IMR-90 (cell line): ENCODE data around the gene TBC1D22A.

Experiments
- CHD1 ChIP-seq: IDR thresholded peaks from 2 replicates; pipeline ENCODE4 v1.6.1; 2012; ENCODE audit warnings: low read depth, low read length, improper control_type of control experiment
- CTCF ChIP-seq: conservative IDR thresholded peaks from 2 replicates; pipeline ENCODE4 v1.5.1; 2012; ENCODE audit warnings: mild to moderate bottlenecking, low read depth, low read length, improper control_type of control experiment
- MAZ ChIP-seq: IDR thresholded peaks from 2 replicates; pipeline ENCODE4 v1.6.1; 2012; ENCODE audit warnings: low read depth, mild to moderate bottlenecking, low read length, improper control_type of control experiment, moderate library complexity, borderline replicate concordance
- MXI1 ChIP-seq: IDR thresholded peaks from 2 replicates; pipeline ENCODE4 v1.6.1; 2012; ENCODE audit warnings: low read depth, mild to moderate bottlenecking, low read length, moderate library complexity, borderline replicate concordance
- NFE2L2 ChIP-seq: fragments of 150-350 bp; IDR thresholded peaks from 2 replicates; pipeline ENCODE4 v1.6.1; 2016; ENCODE audit warnings: low read depth, mild to moderate bottlenecking, low read length
- POLR2A ChIP-seq: IDR thresholded peaks from 2 replicates; pipeline ENCODE4 v1.6.1; 2012; ENCODE audit warnings: mild to moderate bottlenecking, low read depth, low read length
- RFX5 ChIP-seq: IDR thresholded peaks from 2 replicates; pipeline ENCODE4 v1.8.0; 2012; ENCODE audit warnings: low read depth, mild to moderate bottlenecking, low read length, moderate library complexity

GRCh38 chr22:47167056-47167455 is 404.6 kb downstream of the TBC1D22A start:
- TF ChIP-seq CTCF (no peak), RFX5 (no peak), POLR2A (no peak), MXI1 (no peak), CHD1 (no peak), NFE2L2 (no peak), MAZ (no peak)
